GM19397 (cell line): ENCODE measurements around the gene CHMP2A.
"Not testable (repeated sequence)": the region's sequence is repeated elsewhere in the genome, so short reads cannot be mapped to it uniquely, and the experiment has no call there.

Source experiments
- ATAC-seq: cut with Tn5 transposase; IDR thresholded peaks from one replicate; pipeline ENCODE4 v1.9.1; 2021; ENCODE audit warnings: mild to moderate bottlenecking, moderate library complexity; ENCODE audit not compliant: unreplicated experiment

The CHMP2A gene

GRCh38 chr19:58513694-58514563 is 41.0 kb downstream of the CHMP2A start:
- peak; percentile 83 for ATAC-seq

GRCh38 chr19:58513213-58513693 is 41.7 kb downstream of the CHMP2A start:
- peak; percentile 2 for ATAC-seq

GRCh38 chr19:58511353-58512208 is 43.3 kb downstream of the CHMP2A start, which contains the start of gene SLC27A5:
TSS of gene SLC27A5 (minus strand) at chr19:58511992. CDS start at chr19:58511955, 37 bp downstream.
- no peak for ATAC-seq

- ATAC-seq = no peak
These were observed 44.6 kb downstream of the CHMP2A start for GRCh38 chr19:58510084-58510862.

GRCh38 chr19:58509731-58510083 is 45.2 kb downstream of the CHMP2A start:
- no peak for ATAC-seq

- not testable (repeated sequence) for ATAC-seq
These were observed 47.2 kb downstream of the CHMP2A start for GRCh38 chr19:58507602-58508223.
